SK-N-SH treated with all-trans-retinoic acid at 6 μM for 48 hours (cell line): ENCODE results near the gene SEC11A.

Experiments
- ARNTL ChIP-seq: fragments of 450-650 bp; formaldehyde crosslinking; IDR thresholded peaks from 2 replicates; pipeline ENCODE4 v1.5.0; 2020; ENCODE audit warnings: low read depth, mild to moderate bottlenecking, moderate library complexity, borderline replicate concordance
- BACH2 ChIP-seq: fragments of 250-450 bp; sonication (Bioruptor Pico); IDR thresholded peaks from 2 replicates; pipeline ENCODE4 v1.9.0; 2021; ENCODE audit warnings: mild to moderate bottlenecking, borderline replicate concordance
- ESRRG ChIP-seq: fragments of 250-450 bp; sonication (Bioruptor Pico); IDR thresholded peaks from 2 replicates; pipeline ENCODE4 v1.6.1; 2021; ENCODE audit warnings: mild to moderate bottlenecking
- PPARA ChIP-seq: fragments of 250-450 bp; sonication (Bioruptor Pico); IDR thresholded peaks from 2 replicates; pipeline ENCODE4 v1.5.0; 2020; ENCODE audit warnings: mild to moderate bottlenecking, borderline replicate concordance
- ZNF565 ChIP-seq: fragments of 450-650 bp; formaldehyde crosslinking; conservative IDR thresholded peaks from 2 replicates; pipeline ENCODE4 v1.5.0; 2020; ENCODE audit warnings: low read depth, mild to moderate bottlenecking, moderate library complexity
- ZNF8 ChIP-seq: fragments of 450-650 bp; formaldehyde crosslinking; IDR thresholded peaks from 2 replicates; pipeline ENCODE4 v1.5.0; 2020; ENCODE audit warnings: mild to moderate bottlenecking, moderate library complexity

- TF ChIP-seq ZNF565 (CRISPR knock-in tag) = no peak
- TF ChIP-seq ESRRG (CRISPR knock-in tag) = no peak
- TF ChIP-seq BACH2 (CRISPR knock-in tag) = no peak
- TF ChIP-seq PPARA (CRISPR knock-in tag) = no peak
- no peak for TF ChIP-seq ARNTL
- TF ChIP-seq ZNF8 (CRISPR knock-in tag) = no peak
These were observed 43.1 kb upstream of the SEC11A start for GRCh38 chr15:84759018-84759417.
